SK-N-SH (cell line): ENCODE results near the gene DAB1. TPM values are rescaled to one million over a fixed set of nuclear protein-coding genes. Genes with fewer than 3 reads are reported as not detected.

ENCODE experiments used
- CTCF ChIA-PET: fragments of 300-600, 350-600 bp; formaldehyde crosslinking; extraction: SDS; loops from one replicate; lab custom pipeline; 2021; lab: Yijun Ruan, JAX
- POLR2A ChIA-PET: fragments of 350-600 bp; sonication (Branson Sonifier 250); formaldehyde crosslinking; extraction: SDS; loops from one replicate; lab custom pipeline; 2020; ENCODE audit warnings: antibody characterized with exemption, inconsistent platforms; lab: Yijun Ruan, JAX
- DNase-seq: peaks from one replicate; pipeline ENCODE4 v3.0.0; 2012
- H2AFZ ChIP-seq: fragments of 200-600 bp; sonication (generic); 2 replicates; pipeline ENCODE4 v1.8.1; 2016; ENCODE audit warnings: antibody characterized with exemption, mild to moderate bottlenecking, low read depth
- H3F3A ChIP-seq: fragments of 200-600 bp; sonication (generic); replicated peaks from 2 replicates; pipeline ENCODE3; 2016; ENCODE audit warnings: antibody characterized with exemption, mild to moderate bottlenecking; ENCODE audit not compliant: insufficient read depth
- H3K27ac ChIP-seq, 2 experiments: fragments of 200-500 bp in 1 of 2; fragments of 200-600 bp in 1 of 2; sonication (Bioruptor generic) in 1 of 2; sonication (generic), shearing (Covaris generic) in 1 of 2; 2 replicates each; pipeline versions ENCODE4 v1.5.1 to v1.6.1; 2014 to 2016; ENCODE audit warnings: low read depth in 2 of 2, inconsistent platforms in 1 of 2, low read length in 1 of 2, mild to moderate bottlenecking in 1 of 2, mixed read lengths in 1 of 2
- H3K27me3 ChIP-seq: fragments of 200-600 bp; sonication (generic), shearing (Covaris generic); 2 replicates; pipeline ENCODE4 v1.6.1; 2016; ENCODE audit warnings: mixed run types; ENCODE audit not compliant: insufficient read depth
- H3K36me3 ChIP-seq, 2 experiments: fragments of 200-500 bp in 1 of 2; fragments of 200-600 bp in 1 of 2; sonication (Bioruptor generic) in 1 of 2; sonication (generic) in 1 of 2; replicated peaks in 1 of 2; 2 replicates each; pipeline versions ENCODE3 to v1.5.1; 2014 to 2016; ENCODE audit warnings: low read length in 1 of 2, mild to moderate bottlenecking in 1 of 2; ENCODE audit not compliant: insufficient read depth in 2 of 2, control insufficient read depth in 1 of 2
- H3K4me1 ChIP-seq, 2 experiments: fragments of 200-500 bp in 1 of 2; fragments of 200-600 bp in 1 of 2; sonication (Bioruptor generic) in 1 of 2; sonication (generic), shearing (Covaris generic) in 1 of 2; 2 replicates each; pipeline versions ENCODE4 v1.5.1 to v1.6.1; 2014 to 2016; ENCODE audit warnings: low read depth in 1 of 2, low read length in 1 of 2, mixed run types in 1 of 2; ENCODE audit not compliant: insufficient read depth in 2 of 2, control insufficient read depth in 1 of 2
- H3K4me2 ChIP-seq: fragments of 200-600 bp; sonication (generic), shearing (Covaris generic); 2 replicates; pipeline ENCODE4 v1.6.1; 2017; ENCODE audit warnings: mixed run types
- H3K4me3 ChIP-seq, 2 experiments: fragments of 200-500 bp in 1 of 2; fragments of 200-600 bp in 1 of 2; sonication (Bioruptor generic) in 1 of 2; sonication (generic), shearing (Covaris generic) in 1 of 2; 2 replicates each; pipeline versions ENCODE4 v1.5.1 to v1.8.1; 2014 to 2016; ENCODE audit warnings: low read depth in 2 of 2, inconsistent platforms in 1 of 2, low read length in 1 of 2, mild to moderate bottlenecking in 1 of 2, mixed read lengths in 1 of 2, moderate library complexity in 1 of 2
- H3K79me2 ChIP-seq: fragments of 200-600 bp; sonication (generic); 2 replicates; pipeline ENCODE4 v1.8.1; 2017; ENCODE audit warnings: mild to moderate bottlenecking; ENCODE audit not compliant: insufficient read depth
- H3K9ac ChIP-seq: fragments of 200-600 bp; sonication (generic); 2 replicates; pipeline ENCODE4 v1.6.1; 2017; ENCODE audit warnings: mixed run types
- H3K9me2 ChIP-seq: fragments of 200-600 bp; sonication (generic); 2 replicates; pipeline ENCODE4 v1.6.1; 2017; ENCODE audit warnings: mixed run types
- H3K9me3 ChIP-seq: fragments of 200-600 bp; sonication (generic); 2 replicates; pipeline ENCODE4 v1.6.1; 2017; ENCODE audit warnings: mixed run types, mild to moderate bottlenecking, moderate library complexity
- H4K20me1 ChIP-seq: fragments of 200-600 bp; sonication (generic); 2 replicates; pipeline ENCODE4 v1.6.1; 2017; ENCODE audit warnings: mild to moderate bottlenecking, mixed run types; ENCODE audit not compliant: insufficient read depth
- EP300 ChIP-seq, 2 experiments: IDR thresholded peaks; 2 replicates each; pipeline versions ENCODE4 v1.4.0 to v1.6.1; 2012; ENCODE audit warnings: borderline replicate concordance in 1 of 2, low read depth in 1 of 2, low read length in 1 of 2
- FOSL2 ChIP-seq: IDR thresholded peaks from 2 replicates; pipeline ENCODE4 v1.4.0; 2012; ENCODE audit warnings: low read depth, mild to moderate bottlenecking, moderate library complexity, borderline replicate concordance
- FOXM1 ChIP-seq: IDR thresholded peaks from 2 replicates; pipeline ENCODE4 v1.4.0; 2012; ENCODE audit warnings: low read depth, mild to moderate bottlenecking
- GABPA ChIP-seq: IDR thresholded peaks from 2 replicates; pipeline ENCODE4 v1.4.0; 2012; ENCODE audit warnings: low read depth, mild to moderate bottlenecking
- JUND ChIP-seq: IDR thresholded peaks from 2 replicates; pipeline ENCODE4 v1.4.0; 2012
- MEF2A ChIP-seq: IDR thresholded peaks from 2 replicates; pipeline ENCODE4 v1.4.0; 2012; ENCODE audit warnings: low read depth, borderline replicate concordance
- MXI1 ChIP-seq: IDR thresholded peaks from 2 replicates; pipeline ENCODE4 v1.6.1; 2012; ENCODE audit warnings: mild to moderate bottlenecking, low read depth, low read length, improper control_type of control experiment
- NFIC ChIP-seq: IDR thresholded peaks from 2 replicates; pipeline ENCODE4 v1.4.0; 2012; ENCODE audit warnings: borderline replicate concordance
- NRF1 ChIP-seq: IDR thresholded peaks from 2 replicates; pipeline ENCODE4 v1.6.1; 2012; ENCODE audit warnings: low read depth, mild to moderate bottlenecking, low read length
- POLR2AphosphoS5 ChIP-seq: IDR thresholded peaks from 2 replicates; pipeline ENCODE4 v1.6.1; 2012; ENCODE audit warnings: low read depth, low read length
- RAD21 ChIP-seq: IDR thresholded peaks from 2 replicates; pipeline ENCODE4 v1.6.1; 2012; ENCODE audit warnings: mild to moderate bottlenecking, low read length
- RCOR1 ChIP-seq: fragments of 150-350 bp; IDR thresholded peaks from 2 replicates; pipeline ENCODE4 v1.6.1; 2017; ENCODE audit warnings: antibody characterized with exemption, low read length
- RFX5 ChIP-seq: IDR thresholded peaks from 2 replicates; pipeline ENCODE4 v1.6.1; 2012; ENCODE audit warnings: mild to moderate bottlenecking, improper control_type of control experiment, low read length
- SMC3 ChIP-seq: IDR thresholded peaks from 2 replicates; pipeline ENCODE4 v1.6.1; 2012; ENCODE audit warnings: low read depth, low read length, improper control_type of control experiment
- TAF1 ChIP-seq: IDR thresholded peaks from 2 replicates; pipeline ENCODE4 v1.6.1; 2012; ENCODE audit warnings: low read depth, mild to moderate bottlenecking, low read length, moderate library complexity, borderline replicate concordance
- TCF12 ChIP-seq: IDR thresholded peaks from 2 replicates; pipeline ENCODE4 v1.4.0; 2012
- TEAD4 ChIP-seq: IDR thresholded peaks from 2 replicates; pipeline ENCODE4 v1.4.0; 2012; ENCODE audit warnings: mild to moderate bottlenecking, borderline replicate concordance; ENCODE audit not compliant: insufficient read depth
- USF2 ChIP-seq: fragments of 150-350 bp; IDR thresholded peaks from 2 replicates; pipeline ENCODE4 v1.6.1; 2017; ENCODE audit warnings: antibody characterized with exemption, low read length, low read depth, borderline replicate concordance
- YY1 ChIP-seq: IDR thresholded peaks from 2 replicates; pipeline ENCODE4 v1.4.0; 2012; ENCODE audit warnings: low read depth, mild to moderate bottlenecking
- ZBTB33 ChIP-seq: IDR thresholded peaks from 2 replicates; pipeline ENCODE4 v1.4.0; 2012; ENCODE audit warnings: low read depth, borderline replicate concordance
- WGBS: methylation state at CpG from one replicate; pipeline ENCODE4 v1.1.6; 2017; ENCODE audit warnings: low lambda C conversion rate; 5-methylcytosine and 5-hydroxymethylcytosine counted together
- polyA plus RNA-seq, 3 experiments: library from polyadenylated mRNA; depleted of rRNA; stranded (reverse); fragments of >200 nt; gene quantifications; 2 replicates each; pipeline ENCODE4 v1.2.3, GENCODE V29; 2012
- TF ChIP-seq, protein P1 (sequence below): IDR thresholded peaks from 2 replicates; pipeline ENCODE4 v1.4.0; 2012; ENCODE audit warnings: low read depth, borderline replicate concordance

DAB1 gene
- polyA plus RNA-seq, 1 of the 3 experiments (the other 2 are of a cell fraction): 2.9 TPM

GRCh38 chr1:57214951-57215575 lies 208.8 kb downstream of the DAB1 start (continued):
- TF ChIP-seq NFIC (no peak), ZBTB33 (no peak), TCF12 (no peak), POLR2AphosphoS5 (no peak), RFX5 (no peak), JUND (no peak), SMC3 (no peak)

GRCh38 chr1:57210881-57211280 lies 213.0 kb downstream of the DAB1 start:
- TF ChIP-seq FOSL2 (no peak), RAD21 (no peak), USF2 (no peak), MEF2A (no peak), RCOR1 (no peak), MXI1 (no peak), GABPA (no peak), TAF1 (no peak), FOXM1 (no peak), NRF1 (no peak), JUND (no peak), EP300 (IDR thresholded peaks at IDR 0.05; ENCODE audit: borderline replicate concordance in 1 of 2, low read depth in 1 of 2, low read length in 1 of 2) (no peak), TEAD4 (no peak), SMC3 (no peak), YY1 (no peak)
- TF ChIP-seq, protein P1, sequence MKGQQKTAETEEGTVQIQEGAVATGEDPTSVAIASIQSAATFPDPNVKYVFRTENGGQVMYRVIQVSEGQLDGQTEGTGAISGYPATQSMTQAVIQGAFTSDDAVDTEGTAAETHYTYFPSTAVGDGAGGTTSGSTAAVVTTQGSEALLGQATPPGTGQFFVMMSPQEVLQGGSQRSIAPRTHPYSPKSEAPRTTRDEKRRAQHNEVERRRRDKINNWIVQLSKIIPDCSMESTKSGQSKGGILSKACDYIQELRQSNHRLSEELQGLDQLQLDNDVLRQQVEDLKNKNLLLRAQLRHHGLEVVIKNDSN: no peak
- TF ChIP-seq, all 33 proteins: peak for 0
- DNase-seq: no peak
- CTCF ChIA-PET: no interaction called here
- H3K9me2 ChIP-seq: no peaks in the 10 kb centered on the region
- POLR2A ChIA-PET: no interaction called here
- H3K9me3 ChIP-seq: no peaks in the 10 kb centered on the region
- no peaks in the 10 kb centered on the region for H3K36me3 ChIP-seq
- no peaks in the 10 kb centered on the region for H4K20me1 ChIP-seq
- no peak overlapping the region for H3K4me2 ChIP-seq
- no peaks in the 10 kb centered on the region for H3K27me3 ChIP-seq
- no peaks in the 10 kb centered on the region for H3K79me2 ChIP-seq
- no peak overlapping the region for H2AFZ ChIP-seq
- 78% methylated on average over 2 of the region's 2 CpGs for WGBS
- H3K4me3 ChIP-seq: no peak overlapping the region
- H3F3A ChIP-seq: no peaks in the 10 kb centered on the region
- no peak overlapping the region for H3K27ac ChIP-seq
- H3K4me1 ChIP-seq: peaks cover 2 to 6% of the 10 kb centered on the region in 2 experiments; a peak in 2 of 4 replicates
- no peak overlapping the region for H3K9ac ChIP-seq
